AG04449 (cell line): ENCODE data around the gene NECTIN2.

Experiments
- CTCF ChIA-PET: fragments of 350-600 bp; formaldehyde crosslinking; extraction: SDS; loops from one replicate; lab custom pipeline; 2021; ENCODE audit warnings: antibody characterized with exemption; lab: Yijun Ruan, JAX
- POLR2A ChIA-PET: fragments of 400-600, 350-600 bp; formaldehyde crosslinking; extraction: SDS; loops from one replicate; lab custom pipeline; 2020; ENCODE audit warnings: antibody characterized with exemption, inconsistent platforms; lab: Yijun Ruan, JAX
- DNase-seq: peaks from one replicate; pipeline ENCODE4 v3.0.0-alpha.2; 2010; ENCODE audit warnings: low read depth, low spot score
- H3K4me3 ChIP-seq: 2 replicates; pipeline ENCODE4 v1.5.1; 2011; ENCODE audit warnings: low read depth, mild to moderate bottlenecking, control low read depth, low read length
- CTCF ChIP-seq: IDR thresholded peaks from one replicate; pipeline ENCODE4 v1.5.1; 2011; ENCODE audit warnings: mild to moderate bottlenecking, moderate library complexity, low read length, control low read depth, inconsistent platforms; ENCODE audit not compliant: insufficient read depth; ENCODE audit errors: missing control alignments

Gene NECTIN2

GRCh38 chr19:44866664-44867063 is 20.6 kb downstream of the NECTIN2 start:
- no peak overlapping the region for H3K4me3 ChIP-seq
- POLR2A ChIA-PET, result no interaction called here
- TF ChIP-seq CTCF, result no peak
- CTCF ChIA-PET, result interaction anchor here (1.2 to 1.4 kb wide), 2 partner anchors 22 to 82 kb away, joined by 3 to 4 read pairs; no protein-coding TSS in a partner anchor
- no peak for DNase-seq

- TF ChIP-seq CTCF, result no peak
- CTCF ChIA-PET, result interaction anchor here (0.7 to 1.2 kb wide), 3 partner anchors 17 to 83 kb away, joined by 4 read pairs; no protein-coding TSS in a partner anchor
- POLR2A ChIA-PET, result no interaction called here
- H3K4me3 ChIP-seq, result no peak overlapping the region
- no peak for DNase-seq
These were observed 21.5 kb downstream of the NECTIN2 start for GRCh38 chr19:44867578-44867977.

- no peak for TF ChIP-seq CTCF
- no peak for DNase-seq
- H3K4me3 ChIP-seq, result no peak overlapping the region
- ChIA-PET CTCF (interaction anchor here (0.6 to 1.2 kb wide), 3 partner anchors 84 to 98 kb away, joined by 3 to 5 read pairs (median 3); no protein-coding TSS in a partner anchor), POLR2A (interaction anchor here (0.6 kb wide), 1 partner anchor 12 kb away, joined by 3 read pairs; no protein-coding TSS in a partner anchor)
These were observed 23.8 kb downstream of the NECTIN2 start for GRCh38 chr19:44869733-44870470.

- no peak for DNase-seq
- H3K4me3 ChIP-seq, result no peak overlapping the region
- POLR2A ChIA-PET, result no interaction called here
- TF ChIP-seq CTCF, result no peak
- CTCF ChIA-PET, result interaction anchor here (1.5 kb wide), 2 partner anchors 23 to 147 kb away, joined by 5 to 6 read pairs; no protein-coding TSS in a partner anchor
These were observed 25.7 kb downstream of the NECTIN2 start for GRCh38 chr19:44871809-44872208.

- ChIA-PET POLR2A (no interaction called here), CTCF (interaction anchor here (0.8 to 1.2 kb wide), 2 partner anchors 13 to 149 kb away, joined by 3 to 5 read pairs; no protein-coding TSS in a partner anchor)
- no peak for DNase-seq
- H3K4me3 ChIP-seq, result no peak overlapping the region
- no peak for TF ChIP-seq CTCF
These were observed 26.6 kb downstream of the NECTIN2 start for GRCh38 chr19:44872661-44873060.

GRCh38 chr19:44874317-44874716 is 28.2 kb downstream of the NECTIN2 start:
- CTCF ChIA-PET, result no interaction called here
- no peak for DNase-seq
- H3K4me3 ChIP-seq, result no peak overlapping the region
- POLR2A ChIA-PET, result no interaction called here
- no peak for TF ChIP-seq CTCF
